Calu3 (cell line): ENCODE results near the gene DDX49. TPM values are rescaled to one million over a fixed set of nuclear protein-coding genes. Genes with fewer than 3 reads are reported as not detected.
A peak's percentile ranks its signal among the peaks of the same experiment; 100 is the strongest.

ENCODE experiments used
- BruUV-seq: library from RNA; stranded (reverse); fragments of 400-500 nt; replicated peaks from 2 replicates; lab custom pipeline; 2021; lab: Mats Ljungman, UMichigan
- CTCF ChIA-PET: fragments of 300-600 bp; sonication (Branson Sonifier 250); formaldehyde crosslinking; loops from one replicate; lab custom pipeline; 2022; ENCODE audit warnings: antibody characterized with exemption; lab: Charles Lee
- DNase-seq: peaks from one replicate; pipeline ENCODE4 v3.0.0; 2022
- H3K27ac Mint-ChIP-seq: one replicate; pipeline ENCODE4 v1.8.0; 2022; ENCODE audit warnings: mixed read lengths; ENCODE audit not compliant: unreplicated experiment
- H3K27me3 Mint-ChIP-seq: one replicate; pipeline ENCODE4 v1.8.0; 2022; ENCODE audit warnings: mixed read lengths; ENCODE audit not compliant: unreplicated experiment
- H3K36me3 Mint-ChIP-seq: one replicate; pipeline ENCODE4 v1.8.0; 2022; ENCODE audit warnings: mild to moderate bottlenecking, moderate library complexity, mixed read lengths; ENCODE audit not compliant: insufficient read depth, unreplicated experiment
- H3K4me1 Mint-ChIP-seq: one replicate; pipeline ENCODE4 v1.8.0; 2022; ENCODE audit warnings: mild to moderate bottlenecking, low read depth, mixed read lengths; ENCODE audit not compliant: unreplicated experiment
- H3K4me3 Mint-ChIP-seq: one replicate; pipeline ENCODE4 v1.8.0; 2022; ENCODE audit warnings: mild to moderate bottlenecking, low read depth, moderate library complexity, mixed read lengths; ENCODE audit not compliant: unreplicated experiment
- H3K9me3 Mint-ChIP-seq: one replicate; pipeline ENCODE4 v1.8.0; 2022; ENCODE audit warnings: low read depth, mixed read lengths; ENCODE audit not compliant: unreplicated experiment
- intact Hi-C: fragments of 100-400 bp; cut with micrococcal nuclease; formaldehyde crosslinking; loops from one replicate; pipeline ENCODE4 v1.10.0; 2022; ENCODE audit not compliant: unreplicated experiment
- total RNA-seq: library from RNA; stranded (reverse); gene quantifications from 2 replicates; pipeline ENCODE4 v1.2.3, GENCODE V29; 2022
- TF ChIP-seq, protein P1 (sequence below): fragments of 200-600 bp; IDR thresholded peaks from one replicate; pipeline ENCODE4 v1.8.0; 2022; ENCODE audit warnings: antibody characterized with exemption; ENCODE audit not compliant: unreplicated experiment

Gene DDX49
- total RNA-seq, 1 experiment from 2014 or later, result 34.4 TPM

- CTCF ChIA-PET, result no interaction called here
- H3K4me1 Mint-ChIP-seq, result no peaks in the 10 kb centered on the region
- DNase-seq, result no peak
- peaks cover 4% of the 10 kb centered on the region for H3K9me3 Mint-ChIP-seq
- H3K27me3 Mint-ChIP-seq, result peaks cover 28% of the 10 kb centered on the region
- intact Hi-C loops, result no loop called here
- no peak overlapping the region for H3K27ac Mint-ChIP-seq
- no peak overlapping the region for H3K4me3 Mint-ChIP-seq
- BruUV-seq, result no TSS peak
- TF ChIP-seq, protein P1, sequence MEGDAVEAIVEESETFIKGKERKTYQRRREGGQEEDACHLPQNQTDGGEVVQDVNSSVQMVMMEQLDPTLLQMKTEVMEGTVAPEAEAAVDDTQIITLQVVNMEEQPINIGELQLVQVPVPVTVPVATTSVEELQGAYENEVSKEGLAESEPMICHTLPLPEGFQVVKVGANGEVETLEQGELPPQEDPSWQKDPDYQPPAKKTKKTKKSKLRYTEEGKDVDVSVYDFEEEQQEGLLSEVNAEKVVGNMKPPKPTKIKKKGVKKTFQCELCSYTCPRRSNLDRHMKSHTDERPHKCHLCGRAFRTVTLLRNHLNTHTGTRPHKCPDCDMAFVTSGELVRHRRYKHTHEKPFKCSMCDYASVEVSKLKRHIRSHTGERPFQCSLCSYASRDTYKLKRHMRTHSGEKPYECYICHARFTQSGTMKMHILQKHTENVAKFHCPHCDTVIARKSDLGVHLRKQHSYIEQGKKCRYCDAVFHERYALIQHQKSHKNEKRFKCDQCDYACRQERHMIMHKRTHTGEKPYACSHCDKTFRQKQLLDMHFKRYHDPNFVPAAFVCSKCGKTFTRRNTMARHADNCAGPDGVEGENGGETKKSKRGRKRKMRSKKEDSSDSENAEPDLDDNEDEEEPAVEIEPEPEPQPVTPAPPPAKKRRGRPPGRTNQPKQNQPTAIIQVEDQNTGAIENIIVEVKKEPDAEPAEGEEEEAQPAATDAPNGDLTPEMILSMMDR, result no peak
- H3K36me3 Mint-ChIP-seq, result no peaks in the 10 kb centered on the region
Observed at GRCh38 chr19:18954094-18954493, 34.6 kb downstream of the DDX49 start.

GRCh38 chr19:18955042-18955441 lies 35.5 kb downstream of the DDX49 start:
- peak overlapping the region; percentile 38 for H3K27ac Mint-ChIP-seq
- H3K4me1 Mint-ChIP-seq, result no peaks in the 10 kb centered on the region
- no peak for DNase-seq
- TF ChIP-seq, protein P1, result no peak
- H3K27me3 Mint-ChIP-seq, result peaks cover 28% of the 10 kb centered on the region
- CTCF ChIA-PET, result no interaction called here
- intact Hi-C loops, result no loop called here
- H3K4me3 Mint-ChIP-seq, result no peak overlapping the region
- H3K9me3 Mint-ChIP-seq, result peaks cover 4% of the 10 kb centered on the region
- no TSS peak for BruUV-seq
- H3K36me3 Mint-ChIP-seq, result no peaks in the 10 kb centered on the region

GRCh38 chr19:18960370-18960769 lies 40.9 kb downstream of the DDX49 start:
- TF ChIP-seq, protein P1, result no peak
- no peaks in the 10 kb centered on the region for H3K36me3 Mint-ChIP-seq
- H3K4me1 Mint-ChIP-seq, result no peaks in the 10 kb centered on the region
- CTCF ChIA-PET, result no interaction called here
- H3K9me3 Mint-ChIP-seq, result no peaks in the 10 kb centered on the region
- H3K27ac Mint-ChIP-seq, result no peak overlapping the region
- DNase-seq, result no peak
- no peak overlapping the region for H3K4me3 Mint-ChIP-seq
- BruUV-seq, result no TSS peak
- intact Hi-C loops, result no loop called here
- H3K27me3 Mint-ChIP-seq, result peaks cover 17% of the 10 kb centered on the region

DNA sequence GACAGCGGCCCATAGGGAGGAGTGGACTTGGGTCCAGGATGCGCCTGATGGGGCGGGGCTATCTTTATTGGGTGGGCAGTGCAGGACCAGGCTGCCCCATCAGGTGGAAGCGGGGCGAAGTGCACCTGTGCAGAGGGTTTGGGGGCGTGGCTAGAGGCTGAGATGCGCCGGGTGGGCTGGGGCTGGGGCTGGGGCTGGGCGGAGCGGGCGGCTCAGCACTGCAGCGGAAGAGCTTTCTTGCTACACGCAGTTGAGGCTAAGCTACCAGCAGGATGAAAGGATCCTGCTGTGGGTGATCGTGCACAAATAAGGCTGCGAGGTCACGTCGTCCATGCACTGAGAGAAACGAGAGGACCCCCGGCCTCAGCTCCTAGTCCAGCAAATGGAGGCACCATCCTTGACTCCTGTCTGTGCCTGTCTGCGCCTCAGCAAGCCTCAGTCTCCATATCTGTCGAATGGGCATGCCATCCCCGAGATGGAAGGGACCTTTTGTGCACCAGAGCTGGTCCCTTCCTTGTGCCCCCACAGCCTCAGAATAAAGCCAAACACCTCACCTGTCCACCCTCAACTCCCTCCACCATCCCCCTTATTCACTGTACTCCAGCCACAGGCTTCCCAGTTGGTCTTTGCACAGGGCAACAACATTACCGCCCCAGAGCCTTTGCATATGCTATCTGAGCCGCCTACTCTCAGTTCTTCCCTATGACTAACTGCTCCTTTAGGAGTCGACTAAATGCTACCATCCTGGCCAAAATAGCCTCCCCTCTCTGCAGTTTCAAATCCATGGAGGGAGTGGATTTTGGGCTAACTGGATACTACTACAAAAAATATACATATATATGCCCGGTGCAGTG lies 42.5 kb downstream of the DDX49 start:
- peaks cover 15% of the 10 kb centered on the region for H3K27me3 Mint-ChIP-seq
- no TSS peak for BruUV-seq
- H3K9me3 Mint-ChIP-seq, result no peaks in the 10 kb centered on the region

More for the DNA sequence above, 42.5 kb downstream of the DDX49 start:
- intact Hi-C loops, result no loop called here
- Mint-ChIP-seq H3K4me1 (no peaks in the 10 kb centered on the region), H3K27ac (no peak overlapping the region), H3K4me3 (no peak overlapping the region), H3K36me3 (no peaks in the 10 kb centered on the region)
- CTCF ChIA-PET, result no interaction called here
- TF ChIP-seq, protein P1, result no peak
- DNase-seq, result no peak
